Measurements from ENCODE around the gene RBM47. TPM values are rescaled to one million over a fixed set of nuclear protein-coding genes. Genes with fewer than 3 reads are reported as not detected.

The RBM47 gene
- 0.83 and 1.1 TPM in 2 replicates for total RNA-seq (2012; rRNA removed)
- polyA plus RNA-seq (2012; rRNA removed): 0.44 and 0.59 TPM in 2 replicates
- polyA plus RNA-seq (2012; cell fraction: cytosol; rRNA removed): 1.1 and 1.6 TPM in 2 replicates
- 0.41 and 0.99 TPM in 2 replicates for polyA plus RNA-seq (2012; cell fraction: nucleus; rRNA removed; ENCODE audit: low replicate concordance)
- percentile 25 among the genes with signal in this experiment for Bru-seq, nascent RNA
- percentile 27 among the genes with signal in this experiment for BruChase-seq, experiment 1, labeled RNA remaining after a 6-hour chase
- percentile 21 among the genes with signal in this experiment for BruChase-seq, experiment 2, labeled RNA remaining after a 2-hour chase
- long read RNA-seq: 0 reads

GRCh38 chr4:40629401-40630334, at the start of gene RBM47:
Gene RBM47, minus strand, starts transcription at chr4:40629864. Its CDS starts 190,971 bp downstream, at chr4:40438893.
- Histone ChIP-seq H3K4me3 (ENCODE audit: insufficient read depth, low read depth, low read length) (peak within 1 kb of the TSS; percentile 74), H2AK9ac (replicated peaks; ENCODE audit: low read depth, low read length, poor library complexity) (peak within 1 kb of the TSS; percentile 17), H3K14ac (replicated peaks; ENCODE audit: low read depth, low read length) (0 out of 2 replicates have a peak within 1 kb of the TSS, but pooled peaks have one; percentile 24), H3K9ac (ENCODE audit: low read depth, low read length) (peak within 1 kb of the TSS; percentile 65), H3K4me1 (ENCODE audit: control insufficient read depth, insufficient read depth, low read length) (peaks cover 5% of the 10 kb centered on the region), H3K36me3 (ENCODE audit: control insufficient read depth, insufficient read depth, low read length) (no peaks in the 10 kb centered on the region), H3K9me3 (ENCODE audit: control insufficient read depth, insufficient read depth, low read length) (no peaks in the 10 kb centered on the region), H3K18ac (ENCODE audit: low read depth, low read length) (peak within 1 kb of the TSS; percentile 24; the same call in 1 of the 2 replicates), H2AFZ (replicated peaks; ENCODE audit: low read length, poor library complexity) (peak within 1 kb of the TSS; percentile 89), H4K20me1 (ENCODE audit: insufficient read depth, low read length) (no peaks in the 10 kb centered on the region), H3K4me2 (ENCODE audit: low read depth, low read length) (peak within 1 kb of the TSS; percentile 93), H3K23ac (ENCODE audit: low read depth, low read length) (peak within 1 kb of the TSS; percentile 74; the same call in 1 of the 2 replicates), H2BK120ac (ENCODE audit: low read depth, low read length) (peak within 1 kb of the TSS; percentile 66; the same call in 1 of the 2 replicates), H3K56ac (ENCODE audit: extremely low read depth, insufficient read depth, low read length) (no peak within 1 kb of the TSS), H3K9me1 (ENCODE audit: insufficient read depth, low read length) (no peaks in the 10 kb centered on the region), H3K27me3 (ENCODE audit: control insufficient read depth, insufficient read depth, low read length) (no peaks in the 10 kb centered on the region; the same call in none of the 2 replicates), H4K91ac (ENCODE audit: insufficient read depth, low read depth, low read length) (peak within 1 kb of the TSS; percentile 13; the same call in 1 of the 2 replicates), H3K27ac (ENCODE audit: insufficient read depth, low read length) (peak within 1 kb of the TSS; percentile 6; the same call in 1 of the 2 replicates), H2BK5ac (ENCODE audit: low read depth, low read length, poor library complexity, severe bottlenecking) (no peak within 1 kb of the TSS), H2BK20ac (ENCODE audit: low read depth, low read length) (no peak within 1 kb of the TSS; the same call in 1 of the 2 replicates), H2AK5ac (ENCODE audit: low read depth, low read length) (no peak within 1 kb of the TSS), H4K8ac (ENCODE audit: low read depth in 2 of 2, low read length in 2 of 2) (peak within 1 kb of the TSS; percentile 16 to 41; a peak in 2 of 4 replicates), H3K4ac (ENCODE audit: low read depth, low read length) (peak within 1 kb of the TSS; percentile 5; the same call in 1 of the 2 replicates), H3K79me1 (ENCODE audit: low read depth in 1 of 2, low read length in 2 of 2) (no peaks in the 10 kb centered on the region), H4K5ac (ENCODE audit: low read depth, low read length) (no peak within 1 kb of the TSS; the same call in 1 of the 2 replicates), H2BK15ac (ENCODE audit: low read depth, low read length) (0 out of 3 replicates have a peak within 1 kb of the TSS, but pooled peaks have one; percentile 5)
- BruUV-seq (replicated peaks): no TSS peak
- TF ChIP-seq CHD1 (IDR thresholded peaks at IDR 0.05; ENCODE audit: low read depth, low read length) (no peak), RFX5 (IDR thresholded peaks at IDR 0.05; ENCODE audit: low read depth, low read length) (no peak), RAD21 (IDR thresholded peaks at IDR 0.05; ENCODE audit: low read length) (no peak; the same call in 1 of the 2 replicates), CTCF (conservative IDR thresholded peaks at IDR 0.05; ENCODE audit: low read depth, low read length) (0 out of 2 replicates have a peak, but pooled peaks have one; percentile 5), BHLHE40 (IDR thresholded peaks at IDR 0.05; ENCODE audit: low read depth, low read length) (peak; percentile 51; the same call in 1 of the 2 replicates)
- peak; percentile 40 for DNase-seq
- whole genome bisulfite sequencing, 2 experiments (ENCODE audit: extremely low coverage in 2 of 2, insufficient read length in 1 of 2): 2% methylated on average over 7 of the region's 53 CpGs; no CpG with 5 or more reads in 1 of the 2 experiments
- ChIA-PET POLR2A (ENCODE audit: unreplicated experiment) (no interaction called here), CTCF (no interaction called here)
- peak; percentile 96 for ATAC-seq (ENCODE audit: low read depth)
- dilution Hi-C loops (cut with HindIII; ENCODE audit: low sequenced_read_pairs, unreplicated experiment): no loop called here
- intact Hi-C loops (cut with micrococcal nuclease): loop anchor here (5.0 kb wide), 1 partner anchor 307 kb away; no protein-coding TSS in a partner anchor
- in situ Hi-C loops (cut with MboI; ENCODE audit: low sequenced_read_pairs): no loop called here
